Endothelial cell (in vitro differentiated cells): ENCODE results near the gene OR52I2. TPM values are rescaled to one million over a fixed set of nuclear protein-coding genes. Genes with fewer than 3 reads are reported as not detected.

Experiments
- DNase-seq: peaks from one replicate; pipeline ENCODE4 v3.0.0; 2021; ENCODE audit warnings: low spot score
- H3K27ac Mint-ChIP-seq: one replicate; pipeline ENCODE4 v1.8.0; 2021; ENCODE audit warnings: mixed read lengths, inconsistent platforms; ENCODE audit not compliant: unreplicated experiment
- H3K27me3 Mint-ChIP-seq: one replicate; pipeline ENCODE4 v1.8.0; 2021; ENCODE audit warnings: mild to moderate bottlenecking, moderate library complexity, mixed read lengths, inconsistent platforms; ENCODE audit not compliant: unreplicated experiment
- H3K36me3 Mint-ChIP-seq: one replicate; pipeline ENCODE4 v1.8.0; 2021; ENCODE audit warnings: mild to moderate bottlenecking, low read depth, mixed read lengths, inconsistent platforms; ENCODE audit not compliant: unreplicated experiment
- H3K4me1 Mint-ChIP-seq: one replicate; pipeline ENCODE4 v1.8.0; 2021; ENCODE audit warnings: mild to moderate bottlenecking, mixed read lengths, inconsistent platforms; ENCODE audit not compliant: unreplicated experiment
- H3K4me3 Mint-ChIP-seq: one replicate; pipeline ENCODE4 v1.8.0; 2021; ENCODE audit warnings: mild to moderate bottlenecking, mixed read lengths, inconsistent platforms; ENCODE audit not compliant: unreplicated experiment
- H3K9me3 Mint-ChIP-seq: one replicate; pipeline ENCODE4 v1.8.0; 2021; ENCODE audit warnings: mixed read lengths, inconsistent platforms; ENCODE audit not compliant: unreplicated experiment
- long read RNA-seq: library from polyadenylated mRNA; unstranded; transcript quantifications from one replicate; pipeline ENCODE4 v2.0.0, GENCODE V29; 2020; ENCODE audit not compliant: unreplicated experiment
- total RNA-seq: library from RNA; stranded (reverse); fragmentation: NEBNext Ultra II Directional; extraction: Animal tissue kit (Norgen Biotek cat#: 25700); gene quantifications from one replicate; pipeline ENCODE4 v1.2.1, GENCODE V29; 2021; ENCODE audit not compliant: unreplicated experiment
- TF ChIP-seq, protein P1 (sequence below): fragments of 200-600 bp; sonication (generic); IDR thresholded peaks from one replicate; pipeline ENCODE4 v1.5.0; 2021; ENCODE audit warnings: antibody characterized with exemption; ENCODE audit not compliant: unreplicated experiment

OR52I2 gene
- not detected for total RNA-seq
- long read RNA-seq = 0 reads

DNA sequence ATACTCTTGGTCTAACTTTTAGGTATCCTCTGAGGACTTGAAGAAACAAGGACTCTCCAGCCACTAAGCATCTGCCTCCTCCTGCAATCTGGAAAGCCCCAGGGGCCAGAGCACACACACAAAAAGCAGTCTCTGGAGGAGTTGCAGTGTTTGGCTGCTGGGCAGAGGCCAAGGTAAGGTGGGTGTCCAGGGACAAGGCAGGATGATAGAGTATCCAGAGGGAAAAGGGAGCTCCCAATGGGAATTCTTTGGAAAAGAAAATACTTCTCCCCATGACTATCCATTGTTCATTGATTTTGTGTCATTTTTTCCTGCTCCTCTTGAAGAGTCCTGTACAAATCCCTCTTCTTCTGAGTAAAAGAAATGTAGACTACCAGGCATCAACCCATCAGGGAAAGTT lies at the start of gene OR52I2:
TSS of gene OR52I2 (plus strand) at position 301 of the 400 bp plus-strand sequence.
- Mint-ChIP-seq H3K27me3 (peaks cover 2% of the 10 kb centered on the region), H3K4me3 (no peak within 1 kb of the TSS), H3K36me3 (no peaks in the 10 kb centered on the region)

DNA sequence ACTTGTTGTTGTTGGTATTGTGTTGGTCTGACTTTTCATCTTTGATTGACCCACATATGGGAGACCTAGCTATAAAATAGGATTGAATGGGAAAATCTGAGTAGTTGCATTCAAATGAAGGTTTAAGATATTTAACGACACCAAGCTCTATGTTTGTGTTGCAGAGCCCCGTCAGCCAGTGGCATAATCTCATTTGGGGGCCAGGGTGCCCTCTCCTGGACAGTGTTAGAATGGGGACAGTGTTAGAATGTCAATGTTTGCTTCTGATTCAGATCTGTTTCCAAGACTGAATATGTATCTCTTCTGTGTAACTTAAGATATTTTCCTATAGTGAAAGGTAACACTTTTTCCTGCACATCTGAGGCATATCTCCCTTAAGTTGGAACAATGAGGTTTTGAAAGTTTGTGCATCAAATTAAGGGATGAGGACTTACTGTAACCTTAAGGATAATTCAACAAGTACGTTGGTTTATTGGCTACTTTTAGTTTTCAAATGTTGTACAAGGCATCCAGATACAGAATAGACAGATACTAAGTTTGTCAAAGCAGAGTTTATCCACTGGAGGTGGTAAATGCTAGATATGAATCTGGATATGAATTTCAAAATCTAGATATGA lies 41.8 kb upstream of the OR52I2 start:
- Mint-ChIP-seq H3K4me3 (no peak overlapping the region), H3K27ac (no peak overlapping the region), H3K9me3 (no peaks in the 10 kb centered on the region), H3K36me3 (no peaks in the 10 kb centered on the region), H3K27me3 (peaks cover 1% of the 10 kb centered on the region), H3K4me1 (no peaks in the 10 kb centered on the region)
- TF ChIP-seq, protein P1, sequence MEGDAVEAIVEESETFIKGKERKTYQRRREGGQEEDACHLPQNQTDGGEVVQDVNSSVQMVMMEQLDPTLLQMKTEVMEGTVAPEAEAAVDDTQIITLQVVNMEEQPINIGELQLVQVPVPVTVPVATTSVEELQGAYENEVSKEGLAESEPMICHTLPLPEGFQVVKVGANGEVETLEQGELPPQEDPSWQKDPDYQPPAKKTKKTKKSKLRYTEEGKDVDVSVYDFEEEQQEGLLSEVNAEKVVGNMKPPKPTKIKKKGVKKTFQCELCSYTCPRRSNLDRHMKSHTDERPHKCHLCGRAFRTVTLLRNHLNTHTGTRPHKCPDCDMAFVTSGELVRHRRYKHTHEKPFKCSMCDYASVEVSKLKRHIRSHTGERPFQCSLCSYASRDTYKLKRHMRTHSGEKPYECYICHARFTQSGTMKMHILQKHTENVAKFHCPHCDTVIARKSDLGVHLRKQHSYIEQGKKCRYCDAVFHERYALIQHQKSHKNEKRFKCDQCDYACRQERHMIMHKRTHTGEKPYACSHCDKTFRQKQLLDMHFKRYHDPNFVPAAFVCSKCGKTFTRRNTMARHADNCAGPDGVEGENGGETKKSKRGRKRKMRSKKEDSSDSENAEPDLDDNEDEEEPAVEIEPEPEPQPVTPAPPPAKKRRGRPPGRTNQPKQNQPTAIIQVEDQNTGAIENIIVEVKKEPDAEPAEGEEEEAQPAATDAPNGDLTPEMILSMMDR = peak; percentile 7
- peak; percentile 59 for DNase-seq

More for the DNA sequence above, at the start of gene OR52I2:
- peaks cover 3% of the 10 kb centered on the region for H3K4me1 Mint-ChIP-seq
- DNase-seq = no peak
- no peak within 1 kb of the TSS for H3K27ac Mint-ChIP-seq
- TF ChIP-seq, protein P1 = no peak
- no peaks in the 10 kb centered on the region for H3K9me3 Mint-ChIP-seq

DNA sequence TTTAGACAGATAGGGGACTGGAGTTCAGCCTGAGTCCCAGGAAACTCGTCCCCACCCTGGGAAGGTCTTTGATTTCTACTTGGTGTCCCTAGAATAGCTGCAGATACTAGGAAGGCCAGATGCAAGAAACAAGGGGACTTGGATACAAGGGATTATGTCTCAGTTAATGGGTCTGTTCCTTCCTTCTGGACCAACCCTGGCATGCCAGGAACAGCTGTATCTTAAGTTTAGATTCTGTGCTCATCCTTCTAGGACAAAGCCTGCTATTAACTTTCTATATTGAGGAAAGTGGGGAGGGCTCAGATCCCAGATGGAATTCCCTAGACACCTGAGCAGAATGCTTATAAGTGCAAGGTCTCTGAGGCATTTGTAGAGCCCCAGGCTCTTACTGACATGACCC lies 40.5 kb upstream of the OR52I2 start:
- no peak overlapping the region for H3K4me3 Mint-ChIP-seq
- H3K27ac Mint-ChIP-seq = no peak overlapping the region
- H3K9me3 Mint-ChIP-seq = no peaks in the 10 kb centered on the region
- no peaks in the 10 kb centered on the region for H3K36me3 Mint-ChIP-seq
- peaks cover 1% of the 10 kb centered on the region for H3K27me3 Mint-ChIP-seq
- no peaks in the 10 kb centered on the region for H3K4me1 Mint-ChIP-seq
- no peak for DNase-seq
- TF ChIP-seq, protein P1 = no peak

DNA sequence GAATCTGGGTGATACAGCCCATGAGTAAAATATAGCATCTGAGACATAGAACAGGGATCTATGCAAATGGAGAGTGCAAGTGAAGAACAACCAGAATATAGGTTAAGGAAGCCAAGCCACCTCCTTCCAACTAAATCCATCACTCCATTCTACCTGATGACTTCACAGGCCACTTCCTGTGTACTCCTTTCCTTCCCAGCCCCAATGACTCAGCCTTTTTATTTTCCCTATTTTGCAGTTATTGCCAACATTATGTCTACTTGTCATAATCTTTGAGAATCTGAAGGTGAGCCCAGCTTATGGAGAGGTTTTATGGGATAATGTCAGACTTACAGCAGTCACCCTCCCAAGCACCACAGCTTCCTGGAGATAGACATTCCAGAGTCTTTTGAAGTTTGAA lies 38.0 kb upstream of the OR52I2 start:
- Mint-ChIP-seq H3K27me3 (peaks cover 1% of the 10 kb centered on the region), H3K4me1 (no peaks in the 10 kb centered on the region), H3K27ac (no peak overlapping the region), H3K36me3 (no peaks in the 10 kb centered on the region), H3K4me3 (no peak overlapping the region), H3K9me3 (no peaks in the 10 kb centered on the region)
- TF ChIP-seq, protein P1 = no peak
- no peak for DNase-seq

DNA sequence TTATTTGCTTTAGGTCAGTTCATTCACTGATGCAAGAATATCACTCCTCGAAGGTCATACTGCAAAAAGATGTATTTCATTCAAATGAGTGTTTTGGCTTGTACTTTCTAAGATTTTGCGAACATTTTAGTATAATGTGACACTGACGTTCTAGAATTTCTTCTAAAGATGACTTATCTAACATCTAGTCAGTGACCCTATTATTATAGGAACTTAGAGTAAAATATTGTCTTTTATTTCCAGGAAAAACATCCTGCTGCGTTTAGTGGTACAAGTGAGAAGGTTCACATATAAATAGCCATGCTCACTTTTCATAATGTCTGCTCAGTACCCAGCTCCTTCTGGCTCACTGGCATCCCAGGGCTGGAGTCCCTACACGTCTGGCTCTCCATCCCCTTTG lies 36.7 kb upstream of the OR52I2 start, which contains the start of gene OR52M1:
TSS of gene OR52M1 (plus strand) at position 301 of the 400 bp plus-strand sequence. CDS start at position 301, 0 bp downstream.
- H3K9me3 Mint-ChIP-seq = no peaks in the 10 kb centered on the region
- H3K36me3 Mint-ChIP-seq = no peaks in the 10 kb centered on the region
- H3K27me3 Mint-ChIP-seq = peaks cover 1% of the 10 kb centered on the region
- no peaks in the 10 kb centered on the region for H3K4me1 Mint-ChIP-seq
- DNase-seq = no peak
- H3K4me3 Mint-ChIP-seq = no peak within 1 kb of the TSS
- TF ChIP-seq, protein P1 = no peak
- H3K27ac Mint-ChIP-seq = no peak within 1 kb of the TSS
